Measurements from ENCODE around the gene GRID2.

- TF ChIP-seq, protein P1, sequence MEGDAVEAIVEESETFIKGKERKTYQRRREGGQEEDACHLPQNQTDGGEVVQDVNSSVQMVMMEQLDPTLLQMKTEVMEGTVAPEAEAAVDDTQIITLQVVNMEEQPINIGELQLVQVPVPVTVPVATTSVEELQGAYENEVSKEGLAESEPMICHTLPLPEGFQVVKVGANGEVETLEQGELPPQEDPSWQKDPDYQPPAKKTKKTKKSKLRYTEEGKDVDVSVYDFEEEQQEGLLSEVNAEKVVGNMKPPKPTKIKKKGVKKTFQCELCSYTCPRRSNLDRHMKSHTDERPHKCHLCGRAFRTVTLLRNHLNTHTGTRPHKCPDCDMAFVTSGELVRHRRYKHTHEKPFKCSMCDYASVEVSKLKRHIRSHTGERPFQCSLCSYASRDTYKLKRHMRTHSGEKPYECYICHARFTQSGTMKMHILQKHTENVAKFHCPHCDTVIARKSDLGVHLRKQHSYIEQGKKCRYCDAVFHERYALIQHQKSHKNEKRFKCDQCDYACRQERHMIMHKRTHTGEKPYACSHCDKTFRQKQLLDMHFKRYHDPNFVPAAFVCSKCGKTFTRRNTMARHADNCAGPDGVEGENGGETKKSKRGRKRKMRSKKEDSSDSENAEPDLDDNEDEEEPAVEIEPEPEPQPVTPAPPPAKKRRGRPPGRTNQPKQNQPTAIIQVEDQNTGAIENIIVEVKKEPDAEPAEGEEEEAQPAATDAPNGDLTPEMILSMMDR (IDR thresholded peaks at IDR 0.05): no peak
- no peak for TF ChIP-seq POLR2AphosphoS5 (IDR thresholded peaks at IDR 0.05)
- TF ChIP-seq EP300 (IDR thresholded peaks at IDR 0.05; ENCODE audit: low read depth): no peak
Measured at GRCh38 chr4:92677805-92678204, 374.0 kb downstream of the GRID2 start.

Measured in transverse colon (tissue), 4 donors.